ENCODE measurements around the gene KIAA2012. TPM values are rescaled to one million over a fixed set of nuclear protein-coding genes. Genes with fewer than 3 reads are reported as not detected.
A peak's percentile ranks its signal among the peaks of the same experiment; 100 is the strongest.

Gene KIAA2012
- total RNA-seq, 4 donors from 2014 or later = 0.15 to 0.76 (median 0.26) TPM; not detected in 1

DNA sequence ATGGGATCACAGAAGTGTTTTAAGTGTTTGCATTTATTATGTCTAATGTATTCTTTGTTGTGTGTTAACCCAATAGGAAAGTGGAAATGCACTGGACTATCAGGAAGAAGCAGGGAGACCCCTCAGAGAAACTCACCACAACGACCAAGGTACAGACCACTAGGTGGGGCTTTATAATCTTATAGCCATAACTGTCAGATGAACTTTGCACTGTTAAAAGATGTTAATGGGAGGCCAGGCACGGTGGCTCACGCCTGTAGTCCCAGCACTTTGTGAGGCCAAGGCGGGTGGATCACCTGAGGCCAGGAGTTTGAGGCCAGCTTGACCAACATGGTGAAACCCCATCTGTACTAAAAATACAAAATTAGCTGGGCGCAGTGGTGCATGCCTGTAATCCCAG is 92.2 kb downstream of the KIAA2012 start:
- no peak for TF ChIP-seq POLR2A (IDR thresholded peaks at IDR 0.05)
- TF ChIP-seq, protein P1, sequence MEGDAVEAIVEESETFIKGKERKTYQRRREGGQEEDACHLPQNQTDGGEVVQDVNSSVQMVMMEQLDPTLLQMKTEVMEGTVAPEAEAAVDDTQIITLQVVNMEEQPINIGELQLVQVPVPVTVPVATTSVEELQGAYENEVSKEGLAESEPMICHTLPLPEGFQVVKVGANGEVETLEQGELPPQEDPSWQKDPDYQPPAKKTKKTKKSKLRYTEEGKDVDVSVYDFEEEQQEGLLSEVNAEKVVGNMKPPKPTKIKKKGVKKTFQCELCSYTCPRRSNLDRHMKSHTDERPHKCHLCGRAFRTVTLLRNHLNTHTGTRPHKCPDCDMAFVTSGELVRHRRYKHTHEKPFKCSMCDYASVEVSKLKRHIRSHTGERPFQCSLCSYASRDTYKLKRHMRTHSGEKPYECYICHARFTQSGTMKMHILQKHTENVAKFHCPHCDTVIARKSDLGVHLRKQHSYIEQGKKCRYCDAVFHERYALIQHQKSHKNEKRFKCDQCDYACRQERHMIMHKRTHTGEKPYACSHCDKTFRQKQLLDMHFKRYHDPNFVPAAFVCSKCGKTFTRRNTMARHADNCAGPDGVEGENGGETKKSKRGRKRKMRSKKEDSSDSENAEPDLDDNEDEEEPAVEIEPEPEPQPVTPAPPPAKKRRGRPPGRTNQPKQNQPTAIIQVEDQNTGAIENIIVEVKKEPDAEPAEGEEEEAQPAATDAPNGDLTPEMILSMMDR (IDR thresholded peaks at IDR 0.05) = no peak
- no peaks in the 10 kb centered on the region for H3K27me3 ChIP-seq
- H3K4me1 ChIP-seq = peaks cover 0 to 13% of the 10 kb centered on the region in 2 donors
- intact Hi-C loops (cut with DNase I; ENCODE audit: low total_unique reads) = no loop called here
- DNase-seq = no peak
- H3K9me3 ChIP-seq = no peaks in the 10 kb centered on the region
- H3K27ac ChIP-seq = no peak overlapping the region
- H3K36me3 ChIP-seq = no peaks in the 10 kb centered on the region
- H3K4me3 ChIP-seq = no peak overlapping the region

DNA sequence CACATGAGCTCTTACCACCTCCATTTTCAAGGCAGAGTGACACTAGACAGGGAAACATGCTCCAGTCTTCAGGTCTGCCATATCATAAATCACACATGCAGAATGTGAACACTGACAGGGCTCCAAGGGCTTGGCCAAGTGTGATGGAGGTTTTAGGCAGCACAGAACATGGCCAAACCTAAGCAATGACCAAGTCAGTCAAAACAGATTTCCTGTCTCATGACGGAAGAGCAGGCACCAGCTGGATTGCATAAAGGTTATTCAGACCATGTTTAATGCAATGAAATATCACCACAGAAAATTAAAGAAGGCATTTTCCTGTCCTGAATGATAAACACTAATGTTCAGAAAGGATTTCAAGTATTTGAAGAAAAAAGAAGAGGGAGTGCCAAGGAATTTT is 92.9 kb downstream of the KIAA2012 start:
- Histone ChIP-seq H3K9me3 (no peaks in the 10 kb centered on the region), H3K4me1 (peaks cover 0 to 7% of the 10 kb centered on the region in 2 donors), H3K36me3 (no peaks in the 10 kb centered on the region), H3K27me3 (no peaks in the 10 kb centered on the region), H3K27ac (no peak overlapping the region), H3K4me3 (no peak overlapping the region)
- no peak for DNase-seq
- TF ChIP-seq, protein P1 (IDR thresholded peaks at IDR 0.05) = no peak
- TF ChIP-seq POLR2A (IDR thresholded peaks at IDR 0.05) = no peak
- intact Hi-C loops (cut with DNase I; ENCODE audit: low total_unique reads) = no loop called here

DNA sequence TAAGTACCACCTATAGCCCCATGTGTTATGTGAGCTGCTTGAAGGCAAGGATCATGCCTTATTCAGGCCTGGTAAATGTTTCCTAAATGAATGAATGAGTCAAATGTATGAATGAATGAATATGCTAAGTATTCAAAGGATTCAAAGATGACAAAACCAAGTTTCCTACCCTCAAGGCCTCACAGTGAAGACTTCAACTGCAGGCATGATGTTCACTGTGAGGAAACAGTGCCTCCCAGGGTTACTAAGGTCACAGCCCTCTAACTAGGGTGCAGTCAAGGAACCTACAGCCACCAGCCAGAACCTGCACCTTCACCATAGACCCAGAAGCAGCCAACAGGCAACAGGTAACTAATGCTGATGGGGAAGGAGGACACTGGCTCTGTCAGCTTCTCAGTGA is 96.1 kb downstream of the KIAA2012 start:
- H3K4me3 ChIP-seq = no peak overlapping the region
- TF ChIP-seq, protein P1 (IDR thresholded peaks at IDR 0.05) = no peak
- TF ChIP-seq POLR2A (IDR thresholded peaks at IDR 0.05) = no peak
- no peaks in the 10 kb centered on the region for H3K4me1 ChIP-seq
- no peaks in the 10 kb centered on the region for H3K36me3 ChIP-seq
- intact Hi-C loops (cut with DNase I; ENCODE audit: low total_unique reads) = no loop called here
- no peak for DNase-seq
- H3K27ac ChIP-seq = no peak overlapping the region
- H3K27me3 ChIP-seq = no peaks in the 10 kb centered on the region
- H3K9me3 ChIP-seq = no peaks in the 10 kb centered on the region

GRCh38 chr2:202169832-202170424 is 96.9 kb downstream of the KIAA2012 start:
- Histone ChIP-seq H3K36me3 (no peaks in the 10 kb centered on the region), H3K9me3 (no peaks in the 10 kb centered on the region), H3K27ac (no peak overlapping the region), H3K4me3 (no peak overlapping the region), H3K27me3 (no peaks in the 10 kb centered on the region), H3K4me1 (no peaks in the 10 kb centered on the region)
- intact Hi-C loops (cut with DNase I; ENCODE audit: low total_unique reads) = loop anchor here (10.0 kb wide), 1 partner anchor 375 kb away; no protein-coding TSS in a partner anchor
- DNase-seq = no peak
- TF ChIP-seq POLR2A (IDR thresholded peaks at IDR 0.05) = no peak
- TF ChIP-seq, protein P1 (IDR thresholded peaks at IDR 0.05) = no peak

DNA sequence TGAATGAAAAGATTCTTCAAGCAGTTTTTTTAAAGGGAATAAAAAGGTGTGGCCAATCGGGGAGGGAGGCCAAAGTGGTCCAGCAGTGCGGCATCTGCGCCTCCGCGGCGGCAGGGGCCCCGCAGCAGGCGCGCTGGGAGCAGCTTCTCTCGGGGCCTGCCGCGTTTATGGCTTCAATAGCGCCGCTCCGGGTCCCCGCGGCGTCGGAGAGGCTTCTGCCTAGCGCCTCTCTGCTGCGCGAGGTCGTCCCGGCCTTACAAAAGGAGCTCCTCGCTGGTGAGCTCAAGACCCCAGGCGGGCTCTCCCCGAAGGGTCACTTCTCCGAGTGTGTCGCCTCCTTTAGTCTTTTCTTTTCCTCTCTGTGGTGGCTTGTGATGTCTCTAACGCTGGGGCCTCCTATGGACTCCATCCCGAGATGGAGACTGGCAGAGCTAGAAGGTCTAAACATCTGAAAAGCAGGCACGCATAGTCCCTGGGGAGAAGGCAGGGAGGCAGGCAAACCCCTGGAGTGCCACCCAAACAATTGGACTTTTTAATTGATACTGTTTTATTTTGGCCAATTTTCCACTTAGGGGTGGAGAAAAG is 98.3 kb downstream of the KIAA2012 start:
- TF ChIP-seq, protein P1 (IDR thresholded peaks at IDR 0.05) = no peak
- Histone ChIP-seq H3K36me3 (no peaks in the 10 kb centered on the region), H3K4me3 (no peak overlapping the region), H3K4me1 (no peaks in the 10 kb centered on the region), H3K27ac (peak overlapping the region in 1 of 2 donors; percentile 71), H3K9me3 (no peaks in the 10 kb centered on the region), H3K27me3 (no peaks in the 10 kb centered on the region)
- intact Hi-C loops (cut with DNase I; ENCODE audit: low total_unique reads) = loop anchor here (10.0 kb wide), 1 partner anchor 377 kb away; no protein-coding TSS in a partner anchor
- no peak for DNase-seq

All from uterus (tissue), 4 donors.